NCI-H1092 (cell line): ENCODE data around the gene VPS33B.
"Not testable (repeated sequence)": the region's sequence is repeated elsewhere in the genome, so short reads cannot be mapped to it uniquely, and the experiment has no call there.

Experiments used
- DNase-seq: peaks from one replicate; lab custom pipeline; 2025; lab: John Stamatoyannopoulos, UW

Gene VPS33B

DNA sequence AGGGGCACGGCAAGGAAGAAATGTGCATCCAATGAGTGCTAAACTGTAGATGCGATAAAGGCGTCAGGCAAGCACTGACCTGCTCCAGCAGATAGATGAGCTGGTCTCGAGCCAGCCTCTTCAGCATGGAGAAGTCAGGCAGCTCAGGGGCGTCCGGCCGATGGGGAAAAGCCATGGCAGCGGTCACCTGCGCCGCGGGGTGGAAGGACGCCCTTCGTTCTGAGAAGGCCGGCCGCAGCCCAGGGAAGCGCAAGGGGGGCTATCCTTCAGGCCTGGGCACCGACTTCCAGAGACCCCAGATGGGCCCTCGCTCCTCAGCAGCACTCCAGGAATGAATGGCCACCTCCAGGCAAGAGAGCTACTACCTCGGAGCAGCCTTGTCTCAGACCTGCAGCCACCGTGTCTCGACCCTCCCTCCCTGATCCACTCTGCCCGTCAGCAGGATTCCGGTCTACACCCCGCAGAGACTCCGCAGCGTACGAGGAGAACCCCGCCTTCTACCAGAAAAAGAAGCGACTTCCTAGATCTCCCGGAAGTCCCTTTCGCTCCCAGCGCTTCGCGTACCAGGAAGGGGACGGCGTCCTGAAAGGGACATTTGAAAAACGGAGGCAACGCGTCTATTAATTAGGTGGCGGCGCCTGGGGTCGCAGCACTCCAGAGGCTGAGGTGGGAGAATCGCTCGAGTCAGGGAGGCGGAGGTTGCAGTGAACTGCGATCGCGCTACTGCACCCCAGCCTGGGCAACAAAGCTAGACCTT is at the start of gene VPS33B:
VPS33B (minus strand) TSS at position 520 of the 757 bp plus-strand sequence; CDS start at position 175, 345 bp downstream.
- peak; percentile 85 for DNase-seq

DNA sequence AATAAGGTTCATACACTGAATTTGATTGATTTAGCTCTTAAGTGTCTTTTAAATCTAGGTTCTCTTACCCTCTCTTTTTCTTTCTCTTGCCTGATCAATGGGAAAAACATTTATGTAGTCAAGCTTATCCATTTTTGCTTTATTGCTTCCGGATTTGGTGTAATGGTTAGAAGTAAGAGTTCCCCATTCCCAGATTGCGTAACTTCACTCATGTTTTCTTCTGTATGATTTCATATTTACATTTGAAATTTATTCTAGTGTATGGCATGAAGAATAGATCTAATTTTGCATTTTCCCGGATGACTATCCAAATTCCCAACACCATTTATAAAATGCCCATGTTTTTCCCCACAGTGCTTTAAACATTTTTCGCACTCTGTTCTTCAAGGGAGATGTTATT is 49.8 kb upstream of the VPS33B start:
- no peak for DNase-seq

DNA sequence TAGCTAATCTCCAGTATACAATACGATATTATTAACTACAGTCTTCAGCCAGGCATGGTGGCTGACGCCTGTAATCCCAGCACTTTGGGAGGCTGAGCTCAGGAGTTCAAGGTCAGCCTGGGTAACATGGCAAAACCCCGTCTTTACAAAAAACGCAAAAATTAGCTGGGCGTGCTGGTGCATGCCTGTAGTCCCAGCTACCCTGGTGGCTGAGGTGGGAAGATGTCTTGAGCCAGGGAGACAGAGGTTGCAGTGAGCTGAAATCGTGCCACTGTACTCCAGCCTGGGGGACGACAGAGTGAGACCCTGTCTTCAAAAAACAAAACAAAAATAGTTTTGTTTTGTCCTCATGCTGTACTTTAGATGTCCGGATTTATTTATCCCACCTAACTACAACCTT is 48.5 kb upstream of the VPS33B start:
- DNase-seq = no peak

DNA sequence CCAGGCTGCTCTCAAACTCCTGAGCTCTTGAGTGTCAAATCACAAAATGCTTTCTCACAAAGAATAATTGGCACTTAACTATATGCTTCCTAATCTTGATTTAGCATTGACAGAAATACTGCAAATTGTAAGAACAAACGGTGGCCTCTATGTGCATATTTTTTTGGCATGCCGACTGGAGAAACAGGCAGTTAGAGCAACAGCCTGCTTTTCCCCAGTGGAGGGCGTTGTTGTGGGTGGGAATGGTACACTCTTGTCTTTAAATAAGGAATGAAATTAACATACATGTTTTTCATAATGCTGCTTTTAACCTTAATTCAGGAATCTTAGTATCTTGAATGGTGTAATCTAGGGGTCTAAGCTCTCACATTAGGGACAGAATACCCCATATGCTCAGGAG is 46.6 kb upstream of the VPS33B start:
- no peak for DNase-seq

DNA sequence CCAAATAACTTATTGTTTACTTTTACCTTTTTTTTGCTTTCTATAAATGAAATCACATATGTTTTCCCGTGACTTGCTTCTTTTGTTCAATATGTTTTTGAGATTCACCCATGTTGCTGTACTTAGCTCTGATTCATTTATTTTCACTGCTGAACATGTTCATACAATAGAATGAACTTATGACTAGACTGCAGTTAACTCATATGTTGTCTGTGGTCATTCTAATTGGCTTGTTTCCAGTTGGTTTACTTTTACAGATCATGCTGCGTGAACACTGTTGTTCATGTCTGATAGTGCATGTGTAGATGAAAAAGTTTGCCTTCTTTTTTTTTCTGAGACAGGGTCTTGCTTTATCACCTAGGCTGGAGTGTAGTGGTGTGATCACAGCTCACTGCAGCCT is 46.0 kb upstream of the VPS33B start:
- no peak for DNase-seq

DNA sequence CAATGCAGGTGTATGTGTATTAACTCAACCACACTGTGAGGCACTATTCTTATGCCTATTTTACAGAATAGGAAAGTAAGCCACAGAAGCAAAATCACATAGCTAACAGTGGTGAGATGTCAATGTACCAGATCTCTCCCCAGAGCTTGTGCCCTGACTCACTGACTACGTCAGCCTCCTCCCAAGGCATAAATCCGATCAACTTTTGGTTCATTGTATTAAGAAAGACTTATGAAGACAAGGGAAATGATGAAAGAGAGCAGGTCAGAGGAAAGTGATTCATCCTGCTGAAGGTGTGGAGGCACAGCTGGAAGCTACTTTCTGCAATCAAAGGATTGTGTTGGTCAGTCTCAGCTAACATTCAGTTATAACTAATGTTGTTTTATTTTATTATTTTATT is 44.6 kb upstream of the VPS33B start:
- no peak for DNase-seq

DNA sequence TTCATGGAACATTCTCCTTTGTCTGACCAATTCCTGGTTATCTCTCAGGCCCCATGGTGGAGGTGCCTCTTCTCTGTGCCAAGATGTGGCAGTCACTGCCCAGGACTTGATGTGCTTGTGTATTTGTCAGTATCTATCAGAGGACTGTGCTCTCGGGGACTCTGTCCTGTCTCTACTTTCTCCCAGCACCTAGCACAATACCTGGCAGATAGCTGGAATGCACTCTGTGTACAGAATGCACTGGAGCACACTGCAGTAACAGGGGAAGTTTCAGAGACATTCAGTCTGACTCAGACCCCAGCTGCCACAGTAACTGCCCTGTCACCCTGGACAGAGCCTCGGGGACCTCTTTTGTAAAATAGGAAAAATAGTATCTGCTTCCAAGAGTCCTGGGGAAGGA is 43.1 kb upstream of the VPS33B start:
- no peak for DNase-seq

DNA sequence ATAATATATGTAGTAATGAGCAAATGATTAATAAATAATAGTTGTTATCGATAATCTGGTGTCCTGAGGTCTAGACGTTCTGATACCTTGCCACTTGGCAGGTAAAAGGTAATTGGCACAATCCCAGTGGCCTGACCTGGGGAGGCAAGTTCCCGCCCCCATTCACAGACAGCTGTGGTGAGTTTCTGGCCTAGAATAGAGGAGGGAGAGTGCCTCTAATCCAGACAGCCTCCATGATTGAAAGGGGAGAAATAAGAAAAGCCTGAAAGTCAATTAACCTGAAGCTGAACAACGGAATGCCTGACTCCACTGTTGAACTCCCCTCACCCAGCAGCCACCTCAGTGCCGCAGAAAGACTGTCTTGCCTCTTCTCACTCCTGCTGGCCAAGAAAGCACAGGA is 39.6 kb upstream of the VPS33B start:
- DNase-seq = no peak

DNA sequence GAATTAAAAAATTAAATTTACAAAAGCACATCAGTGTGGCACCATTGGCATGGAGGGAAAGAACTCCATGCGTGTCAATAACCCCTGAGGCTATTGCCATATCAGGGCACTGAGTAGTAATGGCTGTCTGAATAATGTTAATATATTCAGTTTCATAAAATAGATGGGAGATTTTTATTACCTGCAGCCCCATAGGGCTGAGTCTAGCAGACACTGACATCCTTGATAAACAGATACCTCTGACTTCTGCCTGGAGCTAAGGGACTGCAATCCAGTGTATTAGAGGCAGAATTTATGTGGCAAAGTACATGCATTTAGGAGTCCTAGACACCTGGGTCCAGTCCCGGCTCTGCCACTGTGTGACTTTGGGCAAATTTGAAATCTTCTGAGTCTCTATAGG is 38.8 kb upstream of the VPS33B start:
- DNase-seq = no peak

DNA sequence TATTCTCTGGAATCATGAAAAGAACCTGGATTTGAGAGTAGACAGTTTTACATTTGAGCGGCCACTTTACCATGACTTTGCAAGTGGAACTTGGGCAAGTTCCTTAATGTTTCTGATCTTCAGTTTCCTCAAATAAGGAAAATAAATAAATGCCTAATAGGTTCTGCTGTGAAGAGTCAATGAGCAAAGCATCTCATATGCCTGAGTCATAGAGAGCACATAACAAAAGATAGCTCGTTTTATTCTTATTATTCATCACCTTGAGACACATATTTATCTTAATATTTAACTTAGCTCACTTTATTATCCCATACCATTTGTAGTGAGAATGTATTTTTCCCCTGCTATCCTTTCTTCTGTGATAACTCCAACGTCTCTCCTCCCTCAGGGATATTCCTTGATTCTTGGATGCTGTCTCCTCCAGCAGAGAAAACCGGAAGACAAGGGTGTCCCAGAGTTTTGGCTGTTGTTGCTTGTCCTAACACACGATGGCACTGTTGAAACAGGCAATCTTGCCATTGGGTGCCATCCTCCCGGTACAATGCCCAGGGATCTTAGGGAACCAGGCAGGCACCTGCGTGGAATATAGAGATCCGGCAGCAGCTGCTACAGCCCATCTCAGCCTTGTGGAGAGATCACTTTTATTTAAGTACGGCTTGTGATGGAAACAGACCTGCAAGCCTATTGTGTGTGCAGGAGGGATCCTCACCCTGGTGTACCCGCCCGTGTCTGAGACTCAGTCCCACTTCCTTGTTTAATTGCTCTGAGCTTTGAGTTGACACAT is 33.3 kb upstream of the VPS33B start:
- peak; percentile 70 for DNase-seq

DNA sequence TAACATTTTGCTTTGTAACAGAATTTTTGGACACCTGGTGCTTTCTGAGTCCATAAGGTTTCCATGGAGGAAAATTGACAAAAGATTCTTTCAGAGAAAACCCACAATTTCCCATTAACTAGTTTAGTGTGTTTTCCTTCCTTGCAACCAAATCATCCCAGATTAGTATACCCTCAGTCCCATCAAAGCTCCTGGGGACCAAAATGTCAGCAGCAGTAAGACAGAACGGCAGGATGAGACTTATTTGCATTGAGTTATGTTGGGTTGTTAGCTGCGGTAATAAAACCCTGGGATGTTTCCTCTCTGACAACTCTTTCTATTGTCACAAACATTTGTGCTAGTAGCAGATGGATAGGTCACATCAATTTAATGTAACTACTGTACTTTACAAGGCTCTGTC is 32.4 kb upstream of the VPS33B start:
- DNase-seq = no peak

DNA sequence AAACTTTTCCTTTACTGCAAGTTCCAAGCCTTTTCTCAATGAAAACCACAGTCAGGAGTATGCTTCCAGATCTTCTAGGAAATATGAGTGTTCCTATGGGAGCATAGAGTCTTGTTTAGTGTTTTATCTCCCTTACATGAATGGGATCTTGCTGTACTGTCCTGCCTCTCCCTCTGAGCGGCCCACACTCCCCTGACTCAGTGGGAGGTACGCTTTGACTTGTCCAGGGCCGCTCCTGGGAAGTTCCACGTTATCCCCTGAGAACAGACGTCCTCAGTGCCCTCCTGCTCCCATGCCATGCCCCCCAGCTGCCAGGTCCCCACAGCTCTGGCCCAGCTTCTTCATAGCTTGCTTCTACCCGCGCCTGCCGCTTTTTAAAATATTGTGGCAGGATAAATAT is 28.9 kb upstream of the VPS33B start:
- no peak for DNase-seq

DNA sequence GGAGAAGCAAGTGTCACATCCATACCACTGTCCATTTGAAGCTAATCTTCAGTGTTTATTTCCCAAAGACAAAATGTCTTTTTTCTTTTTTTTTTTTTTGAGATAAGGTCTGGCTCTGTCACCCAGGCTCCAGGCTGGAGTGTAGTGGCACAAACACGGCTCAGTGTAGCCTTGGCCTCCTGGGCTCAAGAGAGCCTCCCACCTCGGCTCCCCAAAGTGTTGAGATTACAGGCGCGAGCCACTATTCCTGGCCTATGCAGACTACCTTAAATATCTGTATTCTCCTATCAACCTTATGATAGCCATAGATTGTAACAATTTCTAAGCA is 27.7 kb upstream of the VPS33B start:
- no peak for DNase-seq

DNA sequence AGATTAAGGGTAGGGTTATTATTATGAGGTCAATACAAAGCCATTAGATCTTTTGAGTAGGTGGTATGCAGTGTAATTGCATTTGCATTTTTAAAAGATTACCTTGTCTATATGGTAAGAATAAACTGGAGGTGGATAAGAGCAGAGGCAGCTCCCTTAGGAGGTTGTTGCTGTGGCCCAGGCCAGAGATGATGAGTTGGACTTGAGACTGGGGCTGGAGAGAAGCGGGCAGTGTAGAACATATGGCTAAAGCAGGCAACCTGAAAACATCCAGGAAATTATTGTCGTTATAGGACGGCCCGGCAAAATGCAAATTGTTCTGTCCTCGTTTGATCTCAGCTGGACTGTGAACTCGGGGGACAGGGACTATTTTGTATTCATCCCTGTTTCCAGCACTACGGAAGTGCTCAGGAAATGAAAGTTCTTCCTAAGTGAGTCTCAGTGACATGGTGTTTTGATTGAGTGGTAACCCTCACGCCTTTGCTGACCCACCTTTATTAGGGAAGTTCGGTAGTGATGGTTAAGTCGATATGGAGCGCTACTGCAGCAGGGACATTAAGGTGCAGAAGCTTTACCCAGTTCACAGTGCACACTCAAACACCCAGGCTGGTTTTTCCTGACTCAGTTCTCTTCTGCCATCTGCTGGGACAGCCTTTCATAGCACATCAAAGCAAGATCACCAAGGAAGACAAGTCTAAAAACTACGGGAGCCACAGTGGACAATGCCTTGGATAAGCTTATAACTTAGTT is 27.2 kb upstream of the VPS33B start:
- peak; percentile 20 for DNase-seq

DNA sequence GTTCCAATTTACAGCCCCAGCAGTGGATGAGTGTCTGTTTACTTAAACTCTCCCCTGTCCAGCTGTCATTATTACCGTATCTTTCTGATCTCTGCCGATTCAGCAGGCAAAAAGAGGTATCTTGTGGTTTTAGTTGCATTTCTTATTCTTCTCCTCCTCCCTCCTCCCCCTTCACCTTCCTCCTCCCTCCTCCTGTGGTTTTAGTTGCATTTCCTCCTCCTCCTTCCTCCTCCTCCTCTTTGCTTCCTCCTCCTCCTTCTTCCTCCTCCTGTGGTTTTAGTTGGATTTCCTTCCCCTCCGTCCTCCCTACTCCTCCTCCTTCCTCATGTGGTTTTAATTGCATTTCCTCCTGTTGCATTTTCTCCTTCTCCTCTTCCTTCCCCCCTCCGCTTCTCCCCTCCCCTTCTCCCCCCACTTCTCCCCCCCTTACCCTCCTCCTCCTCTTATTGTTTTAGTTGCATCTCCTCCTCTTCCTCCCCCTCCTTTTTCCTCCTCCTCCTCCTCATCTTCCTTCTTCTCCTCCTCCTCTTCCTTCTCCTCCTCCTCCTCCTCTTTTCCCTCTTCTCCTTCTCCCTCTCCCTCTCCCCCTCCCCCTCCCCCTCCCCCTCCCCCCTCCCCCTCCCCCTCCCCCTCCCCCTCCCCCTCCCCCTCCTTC is 25.3 kb upstream of the VPS33B start:
- no peak for DNase-seq

DNA sequence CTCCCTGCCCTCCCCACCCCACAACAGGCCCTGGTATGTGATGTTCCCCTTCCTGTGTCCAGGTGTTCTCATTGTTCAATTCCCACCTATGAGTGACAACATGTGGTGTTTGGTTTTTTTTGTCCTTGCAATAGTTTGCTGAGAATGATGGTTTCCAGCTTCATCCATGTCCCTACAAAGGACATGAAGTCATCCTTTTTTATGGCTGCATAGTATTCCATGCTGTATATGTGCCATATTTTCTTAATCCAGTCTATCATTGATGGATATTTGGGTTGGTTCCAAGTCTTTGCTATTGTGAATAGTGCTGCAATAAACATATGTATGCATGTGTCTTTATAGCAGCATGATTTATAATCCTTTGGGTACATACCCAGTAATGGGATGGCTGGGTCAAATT is 23.7 kb upstream of the VPS33B start:
- not testable (repeated sequence) for DNase-seq

DNA sequence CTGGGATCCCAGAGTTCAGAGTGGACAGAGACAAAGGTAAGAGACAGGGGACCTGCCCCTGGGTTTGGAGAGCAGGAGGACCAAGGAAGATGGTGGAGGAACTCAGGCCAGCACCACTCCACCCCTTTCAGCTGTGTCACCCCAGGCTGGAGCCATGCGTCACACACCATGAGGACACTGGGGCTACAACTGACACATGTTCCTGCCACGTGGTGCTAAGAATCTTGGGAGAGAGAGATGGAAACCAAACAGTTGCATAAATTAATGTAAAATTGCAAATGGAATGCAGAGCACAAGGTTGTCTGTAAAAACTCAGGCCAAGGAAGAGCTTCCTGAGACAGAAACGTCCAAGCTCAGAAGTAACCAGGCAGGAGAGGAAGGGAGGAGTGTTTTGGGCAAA is 22.7 kb upstream of the VPS33B start:
- DNase-seq = no peak

DNA sequence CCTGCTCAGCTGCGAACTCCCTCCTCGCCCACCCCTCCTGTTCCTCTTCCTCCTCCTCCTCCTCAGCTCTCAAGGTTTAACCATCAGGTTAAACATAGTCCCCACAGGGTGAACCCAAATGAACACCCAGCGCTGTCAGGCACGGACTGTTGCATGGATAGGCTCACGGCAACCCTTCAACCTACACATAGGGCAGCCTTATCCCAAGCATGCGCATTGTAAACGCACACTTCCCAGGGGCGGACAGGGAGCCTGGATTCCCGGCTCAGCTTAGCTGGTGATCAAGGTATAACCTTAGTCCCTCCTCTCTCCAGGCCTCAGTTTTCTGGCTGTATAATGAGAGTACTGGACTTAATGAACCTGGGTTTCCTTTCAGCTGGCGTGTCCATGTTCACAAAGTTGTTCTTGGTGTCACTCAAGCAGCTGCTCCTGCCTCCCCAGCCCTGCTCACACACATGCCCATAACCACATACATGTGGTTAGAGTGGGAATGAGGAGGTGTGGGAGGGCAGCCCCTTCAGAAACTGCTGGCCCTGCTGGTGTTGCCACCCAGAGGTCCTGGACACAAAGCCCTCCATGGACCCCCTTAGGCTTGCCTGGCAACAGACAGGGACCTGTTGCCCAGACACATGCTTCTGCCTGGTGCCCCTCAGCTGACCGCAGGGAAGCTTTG is 20.9 kb upstream of the VPS33B start:
- DNase-seq = no peak

DNA sequence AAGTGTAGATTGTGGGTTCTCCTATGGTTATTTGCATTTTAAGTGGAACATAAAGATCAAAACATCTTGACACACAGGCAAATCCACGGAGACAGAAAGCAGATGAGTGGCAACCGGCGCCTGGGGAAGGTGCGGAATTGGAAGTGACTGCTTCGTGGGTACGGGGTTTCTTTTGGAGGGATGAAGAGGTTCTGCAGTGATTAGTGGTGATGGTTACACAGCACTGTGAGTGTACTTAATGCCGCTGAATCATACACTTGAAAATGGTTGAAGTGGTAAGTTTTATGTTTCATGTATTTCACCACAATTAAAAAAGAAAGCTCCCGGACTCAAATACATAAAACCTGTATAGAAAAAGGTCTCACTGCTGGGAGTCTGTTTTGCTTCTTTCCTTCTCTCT is 18.5 kb upstream of the VPS33B start:
- no peak for DNase-seq

DNA sequence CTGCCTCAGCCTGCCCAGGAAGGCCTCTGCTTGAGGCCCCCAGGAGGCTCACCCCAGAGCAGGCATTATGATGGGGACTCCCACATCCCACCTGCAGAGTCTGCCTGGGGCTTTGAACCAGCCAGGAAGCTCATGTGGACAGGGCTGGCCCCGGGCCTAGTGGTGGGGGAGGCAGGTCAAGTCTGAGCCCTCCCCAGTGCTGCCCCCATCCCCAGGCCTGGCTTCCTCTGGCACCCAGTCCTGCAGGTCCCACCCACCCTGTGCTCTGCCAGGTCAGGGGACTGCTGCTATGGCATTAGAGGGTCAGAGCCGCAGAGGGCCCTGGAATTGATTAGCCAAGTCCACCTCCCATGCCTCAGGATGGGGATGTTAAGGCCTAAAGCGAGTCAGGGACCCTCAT is 17.6 kb upstream of the VPS33B start:
- DNase-seq = no peak

DNA sequence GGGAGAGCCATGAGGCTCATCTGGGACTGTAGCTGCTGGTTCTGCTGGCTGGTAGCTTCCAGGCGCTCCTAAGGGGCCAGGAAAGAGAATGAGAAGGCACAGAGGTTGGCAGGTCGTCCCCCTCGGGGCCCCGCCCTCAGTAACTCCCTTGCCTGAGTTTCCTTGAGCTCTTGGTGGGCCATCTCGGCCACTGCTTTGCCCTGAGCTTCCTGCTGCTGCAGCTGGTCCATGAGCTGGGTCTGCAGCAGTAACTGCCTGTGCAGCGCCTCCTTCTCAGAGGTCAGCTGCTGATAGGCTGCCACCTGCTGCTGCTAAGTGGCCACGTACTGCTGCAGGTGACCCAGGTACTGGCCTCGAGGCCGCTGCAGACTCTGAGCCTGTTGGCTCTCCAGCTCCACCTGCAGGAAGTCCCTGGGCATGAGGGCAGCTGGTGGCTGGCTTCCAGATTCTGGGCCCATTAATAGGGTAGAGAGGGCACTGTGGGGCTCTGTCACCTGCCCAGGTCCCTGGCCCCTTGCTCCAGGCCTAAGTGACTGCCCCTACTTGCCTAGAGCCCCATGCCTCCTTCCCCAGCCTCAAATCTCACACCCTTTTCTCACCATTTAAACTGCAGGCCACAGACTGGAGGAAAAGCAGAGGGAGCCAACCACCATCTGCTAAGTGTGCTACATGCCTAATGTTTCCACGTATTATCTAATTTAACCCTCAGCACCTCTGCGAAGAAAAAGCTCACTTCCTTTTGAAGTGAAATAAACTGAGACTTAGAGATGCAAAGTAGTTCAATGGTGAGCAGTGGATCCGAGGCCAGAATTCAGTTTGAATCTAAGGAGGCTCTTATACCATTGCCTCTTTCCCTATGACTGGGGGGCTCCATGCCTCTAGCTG is 10.8 kb upstream of the VPS33B start:
- peak; percentile 41 for DNase-seq
